Panc1 (cell line): ENCODE measurements around the gene SLC2A1. TPM values are rescaled to one million over a fixed set of nuclear protein-coding genes. Genes with fewer than 3 reads are reported as not detected.

Experiments
- ATAC-seq: fragments of 200-7000 bp; cut with Tn5 transposase; 2 replicates; pipeline ENCODE4 v1.9.1; 2020; ENCODE audit warnings: mild to moderate bottlenecking, moderate library complexity
- BruUV-seq: library from RNA; stranded (reverse); fragments of 400-500 nt; replicated peaks from 2 replicates; lab custom pipeline; 2021; lab: Mats Ljungman, UMichigan
- CTCF ChIA-PET: fragments of 300-600 bp; sonication (Branson Sonifier 250); formaldehyde crosslinking; loops from one replicate; lab custom pipeline; 2022; ENCODE audit warnings: antibody characterized with exemption; lab: Charles Lee
- POLR2A ChIA-PET: fragments of 300-600 bp; sonication (Branson Sonifier 250); formaldehyde crosslinking; loops from one replicate; lab custom pipeline; 2022; ENCODE audit warnings: antibody characterized with exemption; lab: Charles Lee
- DNase-seq: peaks from one replicate; pipeline ENCODE4 v3.0.0-alpha.2; 2010; ENCODE audit warnings: low read depth, low spot score
- H3K27ac ChIP-seq: 2 replicates; pipeline ENCODE4 v1.5.1; 2011; ENCODE audit warnings: mild to moderate bottlenecking, low read length, inconsistent platforms
- H3K27me3 ChIP-seq: fragments of 200-500 bp; sonication (Bioruptor generic); 2 replicates; pipeline ENCODE4 v1.6.0; 2014; ENCODE audit warnings: low read length, inconsistent platforms; ENCODE audit not compliant: control insufficient read depth, insufficient read depth
- H3K36me3 ChIP-seq: fragments of 200-500 bp; sonication (Bioruptor generic); 2 replicates; pipeline ENCODE4 v1.5.1; 2014; ENCODE audit warnings: inconsistent platforms, mild to moderate bottlenecking, low read length, moderate library complexity; ENCODE audit not compliant: control insufficient read depth, insufficient read depth
- H3K4me1 ChIP-seq: 2 replicates; pipeline ENCODE4 v1.5.1; 2011; ENCODE audit warnings: inconsistent platforms, mild to moderate bottlenecking, low read length, moderate library complexity; ENCODE audit not compliant: control insufficient read depth, insufficient read depth
- H3K4me3 ChIP-seq, 2 experiments: 2 replicates each; pipeline ENCODE4 v1.5.1; 2011 to 2012; ENCODE audit warnings: low read depth in 2 of 2, low read length in 2 of 2, mild to moderate bottlenecking in 2 of 2, inconsistent platforms in 1 of 2, moderate library complexity in 1 of 2
- H3K9me3 ChIP-seq: fragments of 200-500 bp; sonication (Bioruptor generic); 2 replicates; pipeline ENCODE4 v1.5.1; 2014; ENCODE audit warnings: low read depth, mild to moderate bottlenecking, inconsistent platforms, low read length, moderate library complexity; ENCODE audit not compliant: control insufficient read depth, insufficient read depth
- POLR2AphosphoS5 ChIP-seq: IDR thresholded peaks from 2 replicates; pipeline ENCODE4 v1.6.1; 2012; ENCODE audit warnings: mild to moderate bottlenecking, low read depth, low read length, moderate library complexity
- REST ChIP-seq, 2 experiments: IDR thresholded peaks; 2 replicates each; pipeline ENCODE4 v1.6.1; 2011 to 2012; ENCODE audit warnings: low read depth in 2 of 2, control low read depth in 1 of 2, low read length in 1 of 2, mild to moderate bottlenecking in 1 of 2, moderate library complexity in 1 of 2; ENCODE audit not compliant: insufficient read depth in 1 of 2
- SIN3A ChIP-seq: IDR thresholded peaks from 2 replicates; pipeline ENCODE4 v1.6.1; 2012; ENCODE audit warnings: low read depth, mild to moderate bottlenecking, low read length, moderate library complexity, borderline replicate concordance; ENCODE audit not compliant: insufficient read depth
- TCF7L2 ChIP-seq: IDR thresholded peaks from 2 replicates; pipeline ENCODE4 v1.6.1; 2011; ENCODE audit warnings: mild to moderate bottlenecking, low read depth, low read length, inconsistent platforms
- in situ Hi-C: cut with HindIII; loops from 2 replicates; pipeline ENCODE4 v1.10.0; 2016; ENCODE audit warnings: low sequenced_read_pairs, low pct_unique_long_range_greater_than_20kb
- intact Hi-C: fragments of 100-400 bp; cut with micrococcal nuclease; formaldehyde crosslinking; loops from one replicate; pipeline ENCODE4 v1.10.0; 2022; ENCODE audit not compliant: unreplicated experiment
- total RNA-seq: library from RNA; stranded (reverse); gene quantifications from one replicate; pipeline ENCODE4 v1.2.1, GENCODE V29; 2021; ENCODE audit not compliant: unreplicated experiment
- TF ChIP-seq, protein P1 (sequence below): fragments of 450-650 bp; IDR thresholded peaks from 2 replicates; pipeline ENCODE4 v1.5.1; 2017; ENCODE audit warnings: mild to moderate bottlenecking

SLC2A1 gene
- total RNA-seq, 1 experiment from 2014 or later, result 32.9 TPM

DNA sequence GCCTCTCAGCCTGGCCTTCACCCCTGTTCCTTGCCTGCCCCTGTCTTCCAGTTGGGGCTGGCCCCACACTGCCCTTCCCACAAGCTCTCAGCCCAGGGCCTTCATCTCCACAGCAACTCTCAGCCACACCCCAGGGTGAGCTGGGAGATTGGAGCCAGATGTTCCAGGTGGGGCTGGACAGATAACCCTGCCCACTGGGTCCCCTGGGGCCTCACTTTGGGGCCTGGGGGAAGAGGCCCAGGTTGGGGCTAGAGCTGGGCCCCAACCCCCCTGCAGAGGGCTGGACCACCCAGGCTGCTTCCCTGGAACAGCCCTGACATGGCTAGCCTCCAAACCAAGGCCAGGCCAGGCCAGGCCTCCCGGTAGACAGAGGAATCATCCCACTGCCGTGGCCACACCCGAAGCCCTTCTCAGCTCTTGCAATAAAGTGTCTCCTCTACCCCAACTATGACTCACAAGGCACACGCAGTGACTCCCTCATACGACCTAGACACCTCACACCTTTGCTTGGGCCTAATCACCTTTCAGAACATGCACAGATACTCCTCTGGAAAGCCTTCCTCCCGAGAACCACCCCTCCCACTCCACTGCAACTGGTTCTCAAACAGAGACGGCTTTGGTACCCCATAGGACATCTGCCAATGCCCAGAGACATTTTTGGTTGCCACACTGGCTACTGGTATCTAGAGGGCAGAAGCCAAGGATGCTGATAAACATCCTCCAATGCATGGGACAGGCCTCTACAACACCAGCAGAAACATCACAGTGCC is 22.2 kb downstream of the SLC2A1 start:
- no peak for TF ChIP-seq TCF7L2
- TF ChIP-seq SIN3A, result no peak
- TF ChIP-seq, protein P1, sequence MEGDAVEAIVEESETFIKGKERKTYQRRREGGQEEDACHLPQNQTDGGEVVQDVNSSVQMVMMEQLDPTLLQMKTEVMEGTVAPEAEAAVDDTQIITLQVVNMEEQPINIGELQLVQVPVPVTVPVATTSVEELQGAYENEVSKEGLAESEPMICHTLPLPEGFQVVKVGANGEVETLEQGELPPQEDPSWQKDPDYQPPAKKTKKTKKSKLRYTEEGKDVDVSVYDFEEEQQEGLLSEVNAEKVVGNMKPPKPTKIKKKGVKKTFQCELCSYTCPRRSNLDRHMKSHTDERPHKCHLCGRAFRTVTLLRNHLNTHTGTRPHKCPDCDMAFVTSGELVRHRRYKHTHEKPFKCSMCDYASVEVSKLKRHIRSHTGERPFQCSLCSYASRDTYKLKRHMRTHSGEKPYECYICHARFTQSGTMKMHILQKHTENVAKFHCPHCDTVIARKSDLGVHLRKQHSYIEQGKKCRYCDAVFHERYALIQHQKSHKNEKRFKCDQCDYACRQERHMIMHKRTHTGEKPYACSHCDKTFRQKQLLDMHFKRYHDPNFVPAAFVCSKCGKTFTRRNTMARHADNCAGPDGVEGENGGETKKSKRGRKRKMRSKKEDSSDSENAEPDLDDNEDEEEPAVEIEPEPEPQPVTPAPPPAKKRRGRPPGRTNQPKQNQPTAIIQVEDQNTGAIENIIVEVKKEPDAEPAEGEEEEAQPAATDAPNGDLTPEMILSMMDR, result no peak
- TF ChIP-seq REST (IDR thresholded peaks at IDR 0.05; ENCODE audit: insufficient read depth in 1 of 2, low read depth in 2 of 2, low read length in 1 of 2), result no peak
- TF ChIP-seq POLR2AphosphoS5, result no peak
- no peak for DNase-seq
- in situ Hi-C loops, result no loop called here
- no peaks in the 10 kb centered on the region for H3K36me3 ChIP-seq
- ChIA-PET CTCF (interaction anchor here (1.6 kb wide), 1 partner anchor 137 kb away, joined by 4 read pairs; no protein-coding TSS in a partner anchor), POLR2A (no interaction called here)
- ATAC-seq, result no peak
- no TSS peak for BruUV-seq
- H3K27ac ChIP-seq, result no peak overlapping the region
- no peaks in the 10 kb centered on the region for H3K9me3 ChIP-seq
- H3K4me1 ChIP-seq, result peaks cover 26% of the 10 kb centered on the region
- no peak overlapping the region for H3K4me3 ChIP-seq
- no peaks in the 10 kb centered on the region for H3K27me3 ChIP-seq
- intact Hi-C loops, result no loop called here

- no TSS peak for BruUV-seq
- ATAC-seq, result no peak
- Histone ChIP-seq H3K27me3 (no peaks in the 10 kb centered on the region), H3K9me3 (no peaks in the 10 kb centered on the region), H3K27ac (no peak overlapping the region), H3K4me1 (peaks cover 21% of the 10 kb centered on the region), H3K4me3 (no peak overlapping the region), H3K36me3 (no peaks in the 10 kb centered on the region)
- TF ChIP-seq SIN3A (no peak), POLR2AphosphoS5 (no peak), REST (IDR thresholded peaks at IDR 0.05; ENCODE audit: insufficient read depth in 1 of 2, low read depth in 2 of 2, low read length in 1 of 2) (no peak), TCF7L2 (no peak)
- TF ChIP-seq, protein P1, result no peak
- intact Hi-C loops, result no loop called here
- CTCF ChIA-PET, result interaction anchor here (1.6 kb wide), 1 partner anchor 138 kb away, joined by 4 read pairs; no protein-coding TSS in a partner anchor
- in situ Hi-C loops, result no loop called here
- DNase-seq, result no peak
- POLR2A ChIA-PET, result no interaction called here
Measured at GRCh38 chr1:42935971-42936308, 22.7 kb downstream of the SLC2A1 start.
